Measurements from ENCODE around the gene SLC25A51. TPM values are rescaled to one million over a fixed set of nuclear protein-coding genes. Genes with fewer than 3 reads are reported as not detected.
"Not testable (repeated sequence)": the region's sequence is repeated elsewhere in the genome, so short reads cannot be mapped to it uniquely, and the experiment has no call there.

SLC25A51 gene
- polyA plus RNA-seq, 10 donors = 10.0 to 14.7 (median 12.9) TPM

GRCh38 chr9:37921168-37921510, 17.2 kb upstream of the SLC25A51 start:
- no peak for DNase-seq

GRCh38 chr9:37920471-37921167, 16.7 kb upstream of the SLC25A51 start:
- DNase-seq = peak in 1 of 3 donors; percentile 45

- DNase-seq = peak in 1 of 3 donors; percentile 23
These were observed 16.0 kb upstream of the SLC25A51 start for GRCh38 chr9:37919956-37920335.

- no peak for DNase-seq
These were observed 15.5 kb upstream of the SLC25A51 start for GRCh38 chr9:37919246-37919955.

- no peak for DNase-seq
These were observed 14.8 kb upstream of the SLC25A51 start for GRCh38 chr9:37918665-37919170.

GRCh38 chr9:37917801-37918664, 14.1 kb upstream of the SLC25A51 start:
- no peak for DNase-seq

GRCh38 chr9:37917313-37917731, 13.4 kb upstream of the SLC25A51 start:
- no peak for DNase-seq

- no peak for DNase-seq
These were observed 12.8 kb upstream of the SLC25A51 start for GRCh38 chr9:37916471-37917312.

GRCh38 chr9:37915911-37916470, 12.1 kb upstream of the SLC25A51 start:
- no peak for DNase-seq

- DNase-seq = no peak
These were observed 10.9 kb upstream of the SLC25A51 start for GRCh38 chr9:37914701-37915358.

GRCh38 chr9:37914154-37914551, 10.2 kb upstream of the SLC25A51 start:
- no peak for DNase-seq

- DNase-seq = peak; percentile 80 to 91 (median 80)
These were observed 9.7 kb upstream of the SLC25A51 start for GRCh38 chr9:37913480-37914153.

- DNase-seq = no peak
These were observed 7.3 kb upstream of the SLC25A51 start for GRCh38 chr9:37911271-37911681.

- DNase-seq = no peak
These were observed 6.3 kb upstream of the SLC25A51 start for GRCh38 chr9:37910271-37910670.

GRCh38 chr9:37909836-37910235, 5.9 kb upstream of the SLC25A51 start:
- not testable (repeated sequence) for DNase-seq

- DNase-seq = no peak
These were observed 5.4 kb upstream of the SLC25A51 start for GRCh38 chr9:37909326-37909725.

- no peak for DNase-seq
These were observed 4.8 kb upstream of the SLC25A51 start for GRCh38 chr9:37908698-37909186.

- no peak for DNase-seq
These were observed 4.4 kb upstream of the SLC25A51 start for GRCh38 chr9:37908283-37908682.
